Pulmonary artery endothelial cell (primary cell): ENCODE results near the gene MACO1. TPM values are rescaled to one million over a fixed set of nuclear protein-coding genes. Genes with fewer than 3 reads are reported as not detected.

ENCODE experiments used
- DNase-seq: peaks from one replicate; pipeline ENCODE4 v3.0.0-alpha.2; 2011; ENCODE audit warnings: low read depth, low spot score
- total RNA-seq: library from RNA; depleted of rRNA; stranded (reverse); fragments of >200 nt; gene quantifications from 2 replicates; pipeline ENCODE4 v1.2.3, GENCODE V29; 2014

Gene MACO1
- total RNA-seq, 1 donor from 2014 or later = 17.8 TPM

GRCh38 chr1:25524568-25525360, 94.1 kb downstream of the MACO1 start:
- no peak for DNase-seq

GRCh38 chr1:25525361-25525688, 94.6 kb downstream of the MACO1 start:
- DNase-seq = no peak

- no peak for DNase-seq
Observed at GRCh38 chr1:25526753-25527152, 96.1 kb downstream of the MACO1 start.

- no peak for DNase-seq
Observed at GRCh38 chr1:25527226-25527846, 96.6 kb downstream of the MACO1 start.

GRCh38 chr1:25527946-25528595, 97.4 kb downstream of the MACO1 start:
- no peak for DNase-seq

- no peak for DNase-seq
Observed at GRCh38 chr1:25528881-25529517, 98.3 kb downstream of the MACO1 start.

GRCh38 chr1:25529518-25530185, 99.0 kb downstream of the MACO1 start:
- no peak for DNase-seq

GRCh38 chr1:25530186-25531081, 99.7 kb downstream of the MACO1 start:
- no peak for DNase-seq

- DNase-seq = no peak
Observed at GRCh38 chr1:25531082-25531461, 100.4 kb downstream of the MACO1 start.

- DNase-seq = no peak
Observed at GRCh38 chr1:25532970-25533369, 102.3 kb downstream of the MACO1 start.

- DNase-seq = no peak
Observed at GRCh38 chr1:25533775-25534409, 103.2 kb downstream of the MACO1 start.

- no peak for DNase-seq
Observed at GRCh38 chr1:25534410-25534788, 103.7 kb downstream of the MACO1 start.

- DNase-seq = no peak
Observed at GRCh38 chr1:25536124-25536523, 105.4 kb downstream of the MACO1 start.

GRCh38 chr1:25537153-25537831, 106.6 kb downstream of the MACO1 start:
- DNase-seq = no peak

GRCh38 chr1:25538191-25538767, 107.6 kb downstream of the MACO1 start:
- no peak for DNase-seq

GRCh38 chr1:25540750-25541342, 110.1 kb downstream of the MACO1 start:
- no peak for DNase-seq

- DNase-seq = no peak
Observed at GRCh38 chr1:25541425-25541824, 110.7 kb downstream of the MACO1 start.

GRCh38 chr1:25541889-25542658, 111.4 kb downstream of the MACO1 start:
- no peak for DNase-seq
